Hepatocyte (in vitro differentiated cells): ENCODE data around the gene NPM1. TPM values are rescaled to one million over a fixed set of nuclear protein-coding genes. Genes with fewer than 3 reads are reported as not detected.

Experiments used
- DNase-seq: peaks from one replicate; pipeline ENCODE4 v3.0.0-alpha.2; 2016; ENCODE audit warnings: low spot score
- H2AFZ ChIP-seq: fragments of 200-600 bp; sonication (generic); 2 replicates; pipeline ENCODE4 v1.6.0; 2016; ENCODE audit warnings: antibody characterized with exemption, mild to moderate bottlenecking
- H3K27ac ChIP-seq: fragments of 200-600 bp; sonication (generic); 2 replicates; pipeline ENCODE4 v1.5.1; 2016; ENCODE audit warnings: mild to moderate bottlenecking
- H3K27me3 ChIP-seq: fragments of 200-600 bp; sonication (generic); 2 replicates; pipeline ENCODE4 v1.6.1; 2016
- H3K36me3 ChIP-seq: fragments of 200-600 bp; sonication (generic); replicated peaks from 2 replicates; pipeline ENCODE4 v1.5.1; 2016; ENCODE audit warnings: low read depth; ENCODE audit not compliant: insufficient read depth
- H3K4me1 ChIP-seq: fragments of 200-600 bp; sonication (generic); 2 replicates; pipeline ENCODE4 v1.5.1; 2016; ENCODE audit warnings: mild to moderate bottlenecking, moderate library complexity; ENCODE audit not compliant: insufficient read depth
- H3K4me2 ChIP-seq: fragments of 200-600 bp; sonication (generic); 2 replicates; pipeline ENCODE4 v1.6.0; 2016
- H3K4me3 ChIP-seq: fragments of 200-600 bp; sonication (generic); 2 replicates; pipeline ENCODE4 v1.5.1; 2016; ENCODE audit warnings: mild to moderate bottlenecking
- H3K79me2 ChIP-seq: fragments of 200-600 bp; sonication (generic); 2 replicates; pipeline ENCODE4 v1.6.0; 2017; ENCODE audit warnings: mild to moderate bottlenecking
- H3K9me2 ChIP-seq: fragments of 200-600 bp; sonication (generic); replicated peaks from 2 replicates; pipeline ENCODE4 v1.6.0; 2017; ENCODE audit warnings: mild to moderate bottlenecking; ENCODE audit not compliant: insufficient read depth
- H3K9me3 ChIP-seq: fragments of 200-600 bp; sonication (generic); 2 replicates; pipeline ENCODE4 v1.5.1; 2016; ENCODE audit warnings: low read depth, mild to moderate bottlenecking
- H4K20me1 ChIP-seq: fragments of 200-600 bp; sonication (generic); 2 replicates; pipeline ENCODE4 v1.6.0; 2016; ENCODE audit warnings: mild to moderate bottlenecking; ENCODE audit not compliant: insufficient read depth, poor library complexity, severe bottlenecking
- CTCF ChIP-seq: fragments of 200-600 bp; sonication (generic); IDR thresholded peaks from 2 replicates; pipeline ENCODE4 v1.5.1; 2016; ENCODE audit warnings: antibody characterized with exemption, mild to moderate bottlenecking; ENCODE audit not compliant: poor library complexity
- EZH2 ChIP-seq: fragments of 200-600 bp; sonication (generic); IDR thresholded peaks from 2 replicates; pipeline ENCODE4 v1.6.1; 2016; ENCODE audit warnings: antibody characterized with exemption, mild to moderate bottlenecking, borderline replicate concordance
- EZH2phosphoT487 ChIP-seq: fragments of 200-600 bp; sonication (generic); IDR thresholded peaks from one replicate; pipeline ENCODE4 v1.6.1; 2018; ENCODE audit warnings: antibody characterized with exemption, mild to moderate bottlenecking, low read depth, moderate library complexity; ENCODE audit not compliant: unreplicated experiment, severe bottlenecking
- WGBS: methylation state at CpG from one replicate; pipeline ENCODE4 v1.1.6; 2016; ENCODE audit warnings: low lambda C conversion rate; ENCODE audit errors: missing lambda C conversion rate; 5-methylcytosine and 5-hydroxymethylcytosine counted together
- polyA plus RNA-seq: library from polyadenylated mRNA; unstranded; fragments of >200 nt; fragmentation: Nextera tagmentation; extraction: Ambion mirVana; gene quantifications from 2 replicates; pipeline ENCODE4 v1.2.1, GENCODE V29; 2016
- total RNA-seq: library from RNA; depleted of rRNA; stranded (reverse); fragments of >200 nt; gene quantifications from 2 replicates; pipeline ENCODE4 v1.2.3, GENCODE V29; 2014

Gene NPM1
- total and polyA plus RNA-seq, 2 experiments from 2014 or later: 443 to 1,088 TPM

- Histone ChIP-seq H3K4me1 (peaks cover 26% of the 10 kb centered on the region), H3K36me3 (peaks cover 3% of the 10 kb centered on the region), H3K79me2 (peaks cover 60% of the 10 kb centered on the region), H3K27ac (peak overlapping the region; percentile 94), H3K9me2 (no peaks in the 10 kb centered on the region), H2AFZ (no peak overlapping the region), H3K4me3 (peak overlapping the region; percentile 54), H3K9me3 (no peaks in the 10 kb centered on the region), H3K27me3 (no peaks in the 10 kb centered on the region), H4K20me1 (peaks cover 57% of the 10 kb centered on the region), H3K4me2 (peak overlapping the region; percentile 88)
- TF ChIP-seq EZH2phosphoT487 (no peak), EZH2 (no peak), CTCF (no peak)
- no peak for DNase-seq
- WGBS: 2% methylated on average over 14 of the region's 14 CpGs
Measured at GRCh38 chr5:171388816-171389168, 1.1 kb downstream of the NPM1 start.

GRCh38 chr5:171390883-171391677, 3.4 kb downstream of the NPM1 start:
- peaks cover 3% of the 10 kb centered on the region for H3K36me3 ChIP-seq
- H3K27me3 ChIP-seq: no peaks in the 10 kb centered on the region
- H3K4me1 ChIP-seq: peaks cover 26% of the 10 kb centered on the region
- no peak for DNase-seq
- H3K27ac ChIP-seq: no peak overlapping the region
- H3K4me3 ChIP-seq: no peak overlapping the region
- H3K79me2 ChIP-seq: peaks cover 83% of the 10 kb centered on the region
- no peaks in the 10 kb centered on the region for H3K9me3 ChIP-seq
- 73% methylated on average over 8 of the region's 8 CpGs for WGBS
- no peaks in the 10 kb centered on the region for H3K9me2 ChIP-seq
- no peak overlapping the region for H2AFZ ChIP-seq
- no peak for TF ChIP-seq CTCF
- TF ChIP-seq EZH2phosphoT487: no peak
- no peak for TF ChIP-seq EZH2
- H3K4me2 ChIP-seq: peak overlapping the region; percentile 88
- H4K20me1 ChIP-seq: peaks cover 80% of the 10 kb centered on the region

GRCh38 chr5:171391996-171392577, 4.4 kb downstream of the NPM1 start:
- Histone ChIP-seq H3K4me2 (peak overlapping the region; percentile 88), H3K36me3 (peaks cover 3% of the 10 kb centered on the region), H3K4me1 (peaks cover 20% of the 10 kb centered on the region), H2AFZ (no peak overlapping the region), H3K79me2 (peaks cover 93% of the 10 kb centered on the region), H3K9me3 (no peaks in the 10 kb centered on the region), H3K4me3 (no peak overlapping the region), H3K27ac (no peak overlapping the region), H3K27me3 (no peaks in the 10 kb centered on the region), H4K20me1 (peaks cover 90% of the 10 kb centered on the region), H3K9me2 (no peaks in the 10 kb centered on the region)
- DNase-seq: no peak
- WGBS: 93% methylated on average over 14 of the region's 14 CpGs
- TF ChIP-seq EZH2 (no peak), EZH2phosphoT487 (no peak), CTCF (no peak)
